Peyer's patch (tissue), 4 donors: ENCODE results near the gene SPATA20. TPM values are rescaled to one million over a fixed set of nuclear protein-coding genes. Genes with fewer than 3 reads are reported as not detected.

Experiments used
- DNase-seq, 3 donors: peaks; one replicate each; pipeline ENCODE4 v3.0.0-alpha.2; 2017 to 2019
- H3K27ac ChIP-seq, 4 donors: fragments of 200-600 bp; sonication (generic); one replicate each; pipeline ENCODE4 v1.5.1; 2016 to 2019
- H3K27me3 ChIP-seq, 2 donors: fragments of 200-600 bp; sonication (generic); one replicate each; pipeline ENCODE4 v1.5.1; 2019
- H3K36me3 ChIP-seq, 3 donors: fragments of 200-600 bp; sonication (generic); one replicate each; pipeline ENCODE4 v1.5.1; 2016 to 2019
- H3K4me1 ChIP-seq, 4 donors: fragments of 200-600 bp; sonication (generic); one replicate each; pipeline ENCODE4 v1.5.1; 2016 to 2019
- H3K4me3 ChIP-seq, 4 donors: fragments of 200-600 bp; sonication (generic); 1 replicate in 3 of 4; 2 replicates in 1 of 4; pipeline ENCODE4 v1.5.1; 2016 to 2019; ENCODE audit warnings: mild to moderate bottlenecking in 1 of 4
- H3K9me3 ChIP-seq, 4 donors: fragments of 200-600 bp; sonication (generic); one replicate each; pipeline ENCODE4 v1.5.1; 2016 to 2019; ENCODE audit warnings: mild to moderate bottlenecking in 1 of 4
- CTCF ChIP-seq, 6 experiments: fragments of 450-650 bp in 4 of 6; fragments of 200-600 bp in 2 of 6; sonication (generic) in 1 of 6; IDR thresholded peaks; one replicate each; pipeline ENCODE4 v1.5.1; 2017 to 2019; ENCODE audit warnings: antibody characterized with exemption in 6 of 6, mild to moderate bottlenecking in 3 of 6, moderate library complexity in 1 of 6
- POLR2A ChIP-seq, 2 donors: fragments of 450-650 bp; IDR thresholded peaks; one replicate each; pipeline ENCODE4 v1.5.1; 2017; ENCODE audit warnings: antibody characterized with exemption in 2 of 2, mild to moderate bottlenecking in 2 of 2, moderate library complexity in 2 of 2
- total RNA-seq, 4 donors: library from RNA; depleted of rRNA; stranded (reverse); fragments of >200 nt; gene quantifications; one replicate each; pipeline ENCODE4 v1.1.0, GENCODE V29; 2016

SPATA20 gene
- total RNA-seq, 4 donors from 2014 or later, result 75.1 to 125 (median 110) TPM

DNA sequence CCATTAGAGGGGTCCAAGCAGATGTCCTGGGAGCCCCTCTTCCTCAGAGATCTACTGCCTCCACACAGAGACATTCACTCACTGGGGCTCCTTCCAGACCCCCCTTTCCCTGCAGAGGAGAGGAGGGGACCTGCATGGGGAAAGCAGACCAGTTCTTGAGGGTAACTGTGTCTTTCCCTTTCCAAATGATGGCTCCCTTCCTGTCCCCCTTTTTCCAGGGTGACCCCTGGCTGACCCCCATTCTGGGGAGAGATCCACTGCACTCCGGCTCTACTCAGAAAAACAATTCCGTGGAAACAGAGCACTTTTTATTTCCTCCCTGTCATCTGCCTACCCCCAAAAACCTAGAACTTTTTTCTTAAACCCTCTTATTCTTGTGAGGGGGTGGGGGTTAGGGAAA, 19.9 kb downstream of the SPATA20 start:
- H3K4me1 ChIP-seq, result peaks cover 0 to 10% (median 2%) of the 10 kb centered on the region in 4 donors
- H3K27ac ChIP-seq, result no peak overlapping the region
- TF ChIP-seq CTCF (IDR thresholded peaks at IDR 0.05), result no peak
- DNase-seq, result no peak
- H3K36me3 ChIP-seq, result no peaks in the 10 kb centered on the region
- peaks cover 0 to 11% of the 10 kb centered on the region in 2 donors for H3K27me3 ChIP-seq
- H3K9me3 ChIP-seq, result no peaks in the 10 kb centered on the region
- no peak overlapping the region for H3K4me3 ChIP-seq

DNA sequence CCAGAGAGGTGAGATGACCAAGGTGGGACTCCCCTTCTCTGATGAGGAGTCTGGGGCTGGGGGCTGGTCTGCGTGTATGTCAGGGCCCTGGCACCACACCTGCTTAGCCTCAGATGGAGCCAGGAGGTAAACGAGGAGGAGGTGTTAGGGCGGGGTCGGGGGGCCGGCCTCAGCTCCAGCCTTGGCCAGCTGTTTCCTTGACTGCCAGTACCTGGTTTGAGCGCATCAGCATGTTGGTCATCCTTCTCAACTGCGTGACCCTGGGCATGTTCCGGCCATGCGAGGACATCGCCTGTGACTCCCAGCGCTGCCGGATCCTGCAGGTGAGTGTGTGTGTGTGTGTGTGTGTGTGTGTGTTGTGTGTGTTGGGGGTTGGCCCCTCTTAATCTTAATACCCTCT, 21.7 kb downstream of the SPATA20 start:
- Histone ChIP-seq H3K36me3 (no peaks in the 10 kb centered on the region), H3K27ac (no peak overlapping the region), H3K4me3 (no peak overlapping the region), H3K9me3 (no peaks in the 10 kb centered on the region), H3K4me1 (peaks cover 0 to 6% (median 0%) of the 10 kb centered on the region in 4 donors), H3K27me3 (no peaks in the 10 kb centered on the region)
- TF ChIP-seq CTCF (IDR thresholded peaks at IDR 0.05) (no peak), POLR2A (IDR thresholded peaks at IDR 0.05) (no peak)
- DNase-seq, result no peak

DNA sequence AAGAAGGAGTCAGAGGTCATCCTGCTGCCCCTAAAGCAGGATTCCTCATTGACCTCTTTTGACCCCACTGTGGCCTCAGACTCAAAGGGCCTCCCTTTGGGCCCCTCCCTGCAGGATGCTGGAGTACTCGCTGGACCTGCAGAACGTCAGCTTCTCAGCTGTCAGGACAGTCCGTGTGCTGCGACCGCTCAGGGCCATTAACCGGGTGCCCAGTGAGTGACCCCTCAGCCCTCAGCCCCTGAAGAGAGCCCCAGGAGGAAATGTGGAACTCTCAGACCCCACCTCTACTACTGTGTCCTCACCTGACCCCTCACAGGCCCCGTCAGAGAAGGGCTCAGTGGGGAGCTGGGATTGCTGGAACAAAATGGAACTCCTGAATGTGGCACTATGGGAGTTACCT, 22.6 kb downstream of the SPATA20 start:
- no peak for DNase-seq
- TF ChIP-seq POLR2A (IDR thresholded peaks at IDR 0.05) (no peak), CTCF (IDR thresholded peaks at IDR 0.05) (no peak)
- H3K9me3 ChIP-seq, result no peaks in the 10 kb centered on the region
- H3K27ac ChIP-seq, result no peak overlapping the region
- H3K4me1 ChIP-seq, result peaks cover 0 to 6% (median 0%) of the 10 kb centered on the region in 4 donors
- no peak overlapping the region for H3K4me3 ChIP-seq
- H3K27me3 ChIP-seq, result no peaks in the 10 kb centered on the region
- H3K36me3 ChIP-seq, result no peaks in the 10 kb centered on the region

- Histone ChIP-seq H3K27me3 (no peaks in the 10 kb centered on the region), H3K27ac (no peak overlapping the region), H3K4me1 (peaks cover 0 to 6% (median 0%) of the 10 kb centered on the region in 4 donors), H3K4me3 (no peak overlapping the region), H3K9me3 (no peaks in the 10 kb centered on the region), H3K36me3 (no peaks in the 10 kb centered on the region)
- no peak for DNase-seq
- TF ChIP-seq POLR2A (IDR thresholded peaks at IDR 0.05) (no peak), CTCF (IDR thresholded peaks at IDR 0.05) (no peak)
Observed at GRCh38 chr17:50570032-50570431, 23.1 kb downstream of the SPATA20 start.

DNA sequence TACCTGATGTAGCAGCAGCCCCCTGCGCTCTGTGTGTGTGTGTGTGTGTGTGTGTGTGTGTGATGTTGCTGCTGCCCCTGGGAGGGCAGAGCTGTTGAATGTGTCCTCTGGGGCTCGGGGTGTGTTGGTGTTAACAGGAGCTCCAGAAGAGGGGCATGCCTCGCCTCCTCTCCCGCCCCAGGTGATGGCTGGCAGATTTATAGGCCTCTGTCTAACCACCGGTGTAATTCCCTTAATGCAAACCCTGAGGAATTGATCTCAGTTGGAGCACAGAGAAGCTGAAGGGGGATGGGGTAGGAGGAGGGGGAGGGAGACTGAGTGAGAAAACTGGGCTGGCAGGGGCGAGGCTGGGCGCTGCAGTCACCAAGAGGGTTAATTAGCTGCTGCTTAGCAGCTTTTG, 23.6 kb downstream of the SPATA20 start:
- Histone ChIP-seq H3K36me3 (no peaks in the 10 kb centered on the region), H3K4me3 (no peak overlapping the region), H3K27ac (no peak overlapping the region), H3K27me3 (no peaks in the 10 kb centered on the region), H3K9me3 (no peaks in the 10 kb centered on the region), H3K4me1 (peaks cover 0 to 1% (median 0%) of the 10 kb centered on the region in 4 donors)
- TF ChIP-seq CTCF (IDR thresholded peaks at IDR 0.05) (no peak), POLR2A (IDR thresholded peaks at IDR 0.05) (no peak)
- no peak for DNase-seq

- H3K9me3 ChIP-seq, result no peaks in the 10 kb centered on the region
- no peak overlapping the region for H3K27ac ChIP-seq
- TF ChIP-seq POLR2A (IDR thresholded peaks at IDR 0.05), result no peak
- TF ChIP-seq CTCF (IDR thresholded peaks at IDR 0.05), result no peak
- no peak for DNase-seq
- no peaks in the 10 kb centered on the region for H3K4me1 ChIP-seq
- no peak overlapping the region for H3K4me3 ChIP-seq
- no peaks in the 10 kb centered on the region for H3K27me3 ChIP-seq
- no peaks in the 10 kb centered on the region for H3K36me3 ChIP-seq
Observed at GRCh38 chr17:50571681-50572080, 24.7 kb downstream of the SPATA20 start.
